IMR-90 (cell line): ENCODE measurements around the gene SOX12.

Source experiments
- BHLHE40 ChIP-seq: fragments of 150-350 bp; IDR thresholded peaks from 2 replicates; pipeline ENCODE4 v1.6.1; 2016; ENCODE audit warnings: mild to moderate bottlenecking, low read depth, low read length
- CTCF ChIP-seq: conservative IDR thresholded peaks from 2 replicates; pipeline ENCODE4 v1.5.1; 2012; ENCODE audit warnings: mild to moderate bottlenecking, low read depth, low read length, improper control_type of control experiment
- MAFK ChIP-seq: IDR thresholded peaks from 2 replicates; pipeline ENCODE4 v1.6.1; 2012; ENCODE audit warnings: low read depth, low read length, improper control_type of control experiment
- POLR2A ChIP-seq: IDR thresholded peaks from 2 replicates; pipeline ENCODE4 v1.6.1; 2012; ENCODE audit warnings: mild to moderate bottlenecking, low read depth, low read length
- SMC3 ChIP-seq: fragments of 150-350 bp; IDR thresholded peaks from 2 replicates; pipeline ENCODE4 v1.6.1; 2016; ENCODE audit warnings: low read depth, mild to moderate bottlenecking, antibody characterized with exemption, low read length, moderate library complexity

- TF ChIP-seq CTCF (no peak), POLR2A (peak; percentile 70), BHLHE40 (peak; percentile 64), SMC3 (no peak), MAFK (no peak)
Observed at GRCh38 chr20:325045-325888, at the start of gene SOX12.
